ENCODE data around the gene GTF3C6. TPM values are rescaled to one million over a fixed set of nuclear protein-coding genes. Genes with fewer than 3 reads are reported as not detected.

Gene GTF3C6
- total and polyA plus RNA-seq, 2 of the 8 experiments (the other 6 are each of a cell fraction or from before 2014, with no cell fraction given): 13.1 to 87.4 TPM

DNA sequence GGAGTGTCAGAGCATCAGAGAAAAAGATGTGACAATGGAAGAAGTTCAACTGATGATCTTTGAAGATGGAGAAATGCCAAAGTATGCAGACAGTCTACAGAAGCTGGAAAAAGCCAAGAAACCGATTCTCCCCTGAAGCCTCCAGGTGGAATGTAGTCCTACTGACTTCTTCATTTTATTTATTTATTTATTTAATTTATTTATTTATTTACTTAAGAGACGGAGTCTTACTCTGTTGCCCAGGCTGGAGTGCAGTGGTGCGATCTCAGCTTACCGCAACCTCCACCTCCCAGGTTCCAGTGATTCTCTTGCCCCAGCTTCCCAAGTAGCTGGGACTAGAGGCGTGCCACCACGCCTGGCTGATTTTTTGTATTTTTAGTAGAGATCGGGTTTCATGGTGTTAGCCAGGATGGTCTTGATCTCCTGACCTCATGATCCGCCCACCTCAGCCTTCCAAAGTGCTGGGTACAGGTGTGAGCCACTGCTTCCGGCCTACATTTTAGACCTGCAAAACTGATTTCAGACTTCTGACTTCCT is 21.1 kb downstream of the GTF3C6 start (continued):
- TF ChIP-seq SP2 (IDR thresholded peaks at IDR 0.05; ENCODE audit: low read length) (no peak), CHD1 (IDR thresholded peaks at IDR 0.05; ENCODE audit: low read depth, low read length) (no peak), EP300 (IDR thresholded peaks at IDR 0.05; ENCODE audit: borderline replicate concordance in 1 of 2, low read depth in 2 of 2, low read length in 2 of 2) (no peak), CBX5 (IDR thresholded peaks at IDR 0.05; ENCODE audit: low read depth, low read length) (no peak)
- TF ChIP-seq, protein P1, sequence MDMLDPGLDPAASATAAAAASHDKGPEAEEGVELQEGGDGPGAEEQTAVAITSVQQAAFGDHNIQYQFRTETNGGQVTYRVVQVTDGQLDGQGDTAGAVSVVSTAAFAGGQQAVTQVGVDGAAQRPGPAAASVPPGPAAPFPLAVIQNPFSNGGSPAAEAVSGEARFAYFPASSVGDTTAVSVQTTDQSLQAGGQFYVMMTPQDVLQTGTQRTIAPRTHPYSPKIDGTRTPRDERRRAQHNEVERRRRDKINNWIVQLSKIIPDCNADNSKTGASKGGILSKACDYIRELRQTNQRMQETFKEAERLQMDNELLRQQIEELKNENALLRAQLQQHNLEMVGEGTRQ (IDR thresholded peaks at IDR 0.05; ENCODE audit: low read length): no peak

Measured in H1 (cell line).